SK-N-SH treated with all-trans-retinoic acid at 6 μM for 48 hours (cell line): Measurements from ENCODE around the gene RELA.

Experiments
- ATAC-seq: fragments of 200-7000 bp; cut with Tn5 transposase; 3 replicates; pipeline ENCODE4 v1.9.1; 2020; ENCODE audit warnings: mild to moderate bottlenecking, moderate library complexity
- ARNTL ChIP-seq: fragments of 450-650 bp; formaldehyde crosslinking; IDR thresholded peaks from 2 replicates; pipeline ENCODE4 v1.5.0; 2020; ENCODE audit warnings: low read depth, mild to moderate bottlenecking, moderate library complexity, borderline replicate concordance
- BACH2 ChIP-seq: fragments of 250-450 bp; sonication (Bioruptor Pico); IDR thresholded peaks from 2 replicates; pipeline ENCODE4 v1.9.0; 2021; ENCODE audit warnings: mild to moderate bottlenecking, borderline replicate concordance
- CREB5 ChIP-seq: fragments of 250-450 bp; sonication (Bioruptor Pico); IDR thresholded peaks from 2 replicates; pipeline ENCODE4 v1.5.1; 2020; ENCODE audit warnings: low read depth, mild to moderate bottlenecking, moderate library complexity
- CSDC2 ChIP-seq: fragments of 250-450 bp; sonication (Bioruptor Pico); IDR thresholded peaks from 2 replicates; pipeline ENCODE4 v1.5.0; 2020; ENCODE audit warnings: mild to moderate bottlenecking, moderate library complexity
- CSRNP3 ChIP-seq: fragments of 250-450 bp; sonication (Bioruptor Pico); IDR thresholded peaks from 2 replicates; pipeline ENCODE4 v1.5.1; 2021; ENCODE audit warnings: mild to moderate bottlenecking, moderate library complexity
- ESRRG ChIP-seq: fragments of 250-450 bp; sonication (Bioruptor Pico); IDR thresholded peaks from 2 replicates; pipeline ENCODE4 v1.6.1; 2021; ENCODE audit warnings: mild to moderate bottlenecking
- ISL1 ChIP-seq: fragments of 250-450 bp; sonication (Bioruptor Pico); IDR thresholded peaks from 2 replicates; pipeline ENCODE4 v2.1.2; 2022; ENCODE audit warnings: mild to moderate bottlenecking, moderate library complexity
- OSR1 ChIP-seq: fragments of 250-450 bp; sonication (Bioruptor Pico); IDR thresholded peaks from 2 replicates; pipeline ENCODE4 v1.8.0; 2022; ENCODE audit warnings: moderate library complexity, mild to moderate bottlenecking, inconsistent platforms
- POU6F1 ChIP-seq: fragments of 250-450 bp; sonication (Bioruptor Pico); IDR thresholded peaks from 2 replicates; pipeline ENCODE4 v1.8.0; 2021; ENCODE audit warnings: low read depth, mild to moderate bottlenecking, moderate library complexity, borderline replicate concordance
- PPARA ChIP-seq: fragments of 250-450 bp; sonication (Bioruptor Pico); IDR thresholded peaks from 2 replicates; pipeline ENCODE4 v1.5.0; 2020; ENCODE audit warnings: mild to moderate bottlenecking, borderline replicate concordance
- RARB ChIP-seq: fragments of 250-450 bp; sonication (Bioruptor Pico); IDR thresholded peaks from 2 replicates; pipeline ENCODE4 v1.8.0; 2021; ENCODE audit warnings: mild to moderate bottlenecking, moderate library complexity
- SNAI2 ChIP-seq: fragments of 250-450 bp; sonication (Bioruptor Pico); IDR thresholded peaks from 2 replicates; pipeline ENCODE4 v1.5.0; 2020; ENCODE audit warnings: mild to moderate bottlenecking, moderate library complexity
- TOX ChIP-seq: fragments of 250-450 bp; sonication (Bioruptor Pico); IDR thresholded peaks from 2 replicates; pipeline ENCODE4 v1.8.0; 2021; ENCODE audit warnings: mild to moderate bottlenecking, moderate library complexity, borderline replicate concordance
- ZFP3 ChIP-seq: fragments of 250-450 bp; sonication (Bioruptor Pico); IDR thresholded peaks from 2 replicates; pipeline ENCODE4 v1.5.0; 2020; ENCODE audit warnings: mild to moderate bottlenecking, moderate library complexity
- ZFP30 ChIP-seq: fragments of 450-650 bp; formaldehyde crosslinking; IDR thresholded peaks from 2 replicates; pipeline ENCODE4 v1.5.0; 2022; ENCODE audit warnings: mild to moderate bottlenecking, moderate library complexity
- ZNF565 ChIP-seq: fragments of 450-650 bp; formaldehyde crosslinking; conservative IDR thresholded peaks from 2 replicates; pipeline ENCODE4 v1.5.0; 2020; ENCODE audit warnings: low read depth, mild to moderate bottlenecking, moderate library complexity
- ZNF8 ChIP-seq: fragments of 450-650 bp; formaldehyde crosslinking; IDR thresholded peaks from 2 replicates; pipeline ENCODE4 v1.5.0; 2020; ENCODE audit warnings: mild to moderate bottlenecking, moderate library complexity
- TF ChIP-seq, protein P1 (sequence below): fragments of 250-450 bp; sonication (Bioruptor Pico); IDR thresholded peaks from 2 replicates; pipeline ENCODE4 v1.5.0; 2020; ENCODE audit warnings: mild to moderate bottlenecking, moderate library complexity
- TF ChIP-seq, protein P2 (sequence below): fragments of 250-450 bp; sonication (Bioruptor Pico); IDR thresholded peaks from 2 replicates; pipeline ENCODE4 v1.8.0; 2020; ENCODE audit warnings: mild to moderate bottlenecking, moderate library complexity, borderline replicate concordance

Gene RELA

GRCh38 chr11:65650547-65651338 lies 12.0 kb downstream of the RELA start (continued):
- TF ChIP-seq CSRNP3 (no peak), ZFP3 (CRISPR knock-in tag) (no peak), RARB (CRISPR knock-in tag) (no peak), ZNF565 (CRISPR knock-in tag) (no peak)

GRCh38 chr11:65649656-65650546 lies 12.8 kb downstream of the RELA start:
- no peak for TF ChIP-seq ZFP3 (CRISPR knock-in tag)
- TF ChIP-seq ISL1 (CRISPR knock-in tag) = no peak
- no peak for TF ChIP-seq ZNF8 (CRISPR knock-in tag)
- no peak for TF ChIP-seq CREB5 (CRISPR knock-in tag)

GRCh38 chr11:65648997-65649493 lies 13.7 kb downstream of the RELA start:
- ATAC-seq = no peak
- TF ChIP-seq, protein P1, sequence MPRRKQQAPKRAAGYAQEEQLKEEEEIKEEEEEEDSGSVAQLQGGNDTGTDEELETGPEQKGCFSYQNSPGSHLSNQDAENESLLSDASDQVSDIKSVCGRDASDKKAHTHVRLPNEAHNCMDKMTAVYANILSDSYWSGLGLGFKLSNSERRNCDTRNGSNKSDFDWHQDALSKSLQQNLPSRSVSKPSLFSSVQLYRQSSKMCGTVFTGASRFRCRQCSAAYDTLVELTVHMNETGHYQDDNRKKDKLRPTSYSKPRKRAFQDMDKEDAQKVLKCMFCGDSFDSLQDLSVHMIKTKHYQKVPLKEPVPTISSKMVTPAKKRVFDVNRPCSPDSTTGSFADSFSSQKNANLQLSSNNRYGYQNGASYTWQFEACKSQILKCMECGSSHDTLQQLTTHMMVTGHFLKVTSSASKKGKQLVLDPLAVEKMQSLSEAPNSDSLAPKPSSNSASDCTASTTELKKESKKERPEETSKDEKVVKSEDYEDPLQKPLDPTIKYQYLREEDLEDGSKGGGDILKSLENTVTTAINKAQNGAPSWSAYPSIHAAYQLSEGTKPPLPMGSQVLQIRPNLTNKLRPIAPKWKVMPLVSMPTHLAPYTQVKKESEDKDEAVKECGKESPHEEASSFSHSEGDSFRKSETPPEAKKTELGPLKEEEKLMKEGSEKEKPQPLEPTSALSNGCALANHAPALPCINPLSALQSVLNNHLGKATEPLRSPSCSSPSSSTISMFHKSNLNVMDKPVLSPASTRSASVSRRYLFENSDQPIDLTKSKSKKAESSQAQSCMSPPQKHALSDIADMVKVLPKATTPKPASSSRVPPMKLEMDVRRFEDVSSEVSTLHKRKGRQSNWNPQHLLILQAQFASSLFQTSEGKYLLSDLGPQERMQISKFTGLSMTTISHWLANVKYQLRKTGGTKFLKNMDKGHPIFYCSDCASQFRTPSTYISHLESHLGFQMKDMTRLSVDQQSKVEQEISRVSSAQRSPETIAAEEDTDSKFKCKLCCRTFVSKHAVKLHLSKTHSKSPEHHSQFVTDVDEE (CRISPR knock-in tag) = no peak
- TF ChIP-seq CREB5 (CRISPR knock-in tag) (no peak), ESRRG (no peak), RARB (CRISPR knock-in tag) (no peak), ISL1 (CRISPR knock-in tag) (no peak), PPARA (no peak), POU6F1 (CRISPR knock-in tag) (no peak), ARNTL (CRISPR knock-in tag) (no peak), OSR1 (CRISPR knock-in tag) (no peak), SNAI2 (CRISPR knock-in tag) (no peak), ZFP30 (CRISPR knock-in tag) (no peak), ZNF565 (CRISPR knock-in tag) (no peak), BACH2 (CRISPR knock-in tag) (no peak), ZNF8 (CRISPR knock-in tag) (no peak), ZFP3 (CRISPR knock-in tag) (no peak), CSDC2 (no peak), TOX (CRISPR knock-in tag) (no peak)
- TF ChIP-seq, protein P2, sequence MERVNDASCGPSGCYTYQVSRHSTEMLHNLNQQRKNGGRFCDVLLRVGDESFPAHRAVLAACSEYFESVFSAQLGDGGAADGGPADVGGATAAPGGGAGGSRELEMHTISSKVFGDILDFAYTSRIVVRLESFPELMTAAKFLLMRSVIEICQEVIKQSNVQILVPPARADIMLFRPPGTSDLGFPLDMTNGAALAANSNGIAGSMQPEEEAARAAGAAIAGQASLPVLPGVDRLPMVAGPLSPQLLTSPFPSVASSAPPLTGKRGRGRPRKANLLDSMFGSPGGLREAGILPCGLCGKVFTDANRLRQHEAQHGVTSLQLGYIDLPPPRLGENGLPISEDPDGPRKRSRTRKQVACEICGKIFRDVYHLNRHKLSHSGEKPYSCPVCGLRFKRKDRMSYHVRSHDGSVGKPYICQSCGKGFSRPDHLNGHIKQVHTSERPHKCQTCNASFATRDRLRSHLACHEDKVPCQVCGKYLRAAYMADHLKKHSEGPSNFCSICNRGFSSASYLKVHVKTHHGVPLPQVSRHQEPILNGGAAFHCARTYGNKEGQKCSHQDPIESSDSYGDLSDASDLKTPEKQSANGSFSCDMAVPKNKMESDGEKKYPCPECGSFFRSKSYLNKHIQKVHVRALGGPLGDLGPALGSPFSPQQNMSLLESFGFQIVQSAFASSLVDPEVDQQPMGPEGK (CRISPR knock-in tag) = no peak

More at GRCh38 chr11:65649656-65650546, 12.8 kb downstream of the RELA start:
- ATAC-seq = no peak
